ENCODE measurements around the gene TYROBP.
A peak's percentile ranks its signal among the peaks of the same experiment; 100 is the strongest.

DNA sequence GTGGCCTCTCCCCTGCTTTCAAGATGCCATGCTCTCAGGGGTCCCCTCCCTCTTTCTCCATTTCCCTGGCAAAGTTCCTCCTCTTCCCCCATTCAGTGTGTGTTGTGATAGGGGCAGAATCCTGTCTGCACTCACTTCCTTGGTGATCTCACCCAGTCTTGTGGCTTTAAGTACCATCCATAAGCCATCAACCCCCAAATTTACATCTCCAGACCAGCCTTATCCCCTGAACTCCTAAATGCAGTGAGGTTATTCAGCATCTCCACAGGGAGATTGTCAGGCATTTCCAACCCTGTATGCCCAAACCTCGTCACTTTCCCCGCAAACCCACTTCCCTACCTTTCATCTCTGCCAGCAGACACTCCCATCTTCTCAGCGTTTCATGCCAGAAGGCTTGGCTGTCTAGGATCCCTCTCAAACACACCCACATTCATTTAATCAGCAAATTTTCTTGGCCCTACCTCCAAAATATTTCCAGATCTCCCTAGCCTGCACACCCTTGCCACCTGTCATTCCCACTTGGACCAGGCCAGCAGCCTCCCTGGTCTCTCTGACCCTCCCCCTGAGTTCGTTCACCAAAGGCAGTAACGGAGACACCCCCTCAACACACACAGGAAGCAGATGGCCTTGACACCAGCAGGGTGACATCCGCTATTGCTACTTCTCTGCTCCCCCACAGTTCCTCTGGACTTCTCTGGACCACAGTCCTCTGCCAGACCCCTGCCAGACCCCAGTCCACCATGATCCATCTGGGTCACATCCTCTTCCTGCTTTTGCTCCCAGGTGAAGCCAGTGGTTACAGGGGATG is 6.0 kb downstream of the TYROBP start, which contains the start of gene HCST:
- TF ChIP-seq, protein P1, sequence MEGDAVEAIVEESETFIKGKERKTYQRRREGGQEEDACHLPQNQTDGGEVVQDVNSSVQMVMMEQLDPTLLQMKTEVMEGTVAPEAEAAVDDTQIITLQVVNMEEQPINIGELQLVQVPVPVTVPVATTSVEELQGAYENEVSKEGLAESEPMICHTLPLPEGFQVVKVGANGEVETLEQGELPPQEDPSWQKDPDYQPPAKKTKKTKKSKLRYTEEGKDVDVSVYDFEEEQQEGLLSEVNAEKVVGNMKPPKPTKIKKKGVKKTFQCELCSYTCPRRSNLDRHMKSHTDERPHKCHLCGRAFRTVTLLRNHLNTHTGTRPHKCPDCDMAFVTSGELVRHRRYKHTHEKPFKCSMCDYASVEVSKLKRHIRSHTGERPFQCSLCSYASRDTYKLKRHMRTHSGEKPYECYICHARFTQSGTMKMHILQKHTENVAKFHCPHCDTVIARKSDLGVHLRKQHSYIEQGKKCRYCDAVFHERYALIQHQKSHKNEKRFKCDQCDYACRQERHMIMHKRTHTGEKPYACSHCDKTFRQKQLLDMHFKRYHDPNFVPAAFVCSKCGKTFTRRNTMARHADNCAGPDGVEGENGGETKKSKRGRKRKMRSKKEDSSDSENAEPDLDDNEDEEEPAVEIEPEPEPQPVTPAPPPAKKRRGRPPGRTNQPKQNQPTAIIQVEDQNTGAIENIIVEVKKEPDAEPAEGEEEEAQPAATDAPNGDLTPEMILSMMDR (IDR thresholded peaks at IDR 0.05) = no peak
- TF ChIP-seq POLR2A (IDR thresholded peaks at IDR 0.05) = peak in 1 of 4 donors; percentile 22

Measured in esophagus squamous epithelium (tissue), 4 donors.